Measurements from ENCODE around the gene LMNTD1.
"Not testable (repeated sequence)": the region's sequence is repeated elsewhere in the genome, so short reads cannot be mapped to it uniquely, and the experiment has no call there.

The LMNTD1 gene

GRCh38 chr12:25433581-25434325 lies 119.3 kb downstream of the LMNTD1 start:
- DNase-seq: no peak

GRCh38 chr12:25433024-25433423 lies 120.1 kb downstream of the LMNTD1 start:
- no peak for DNase-seq

GRCh38 chr12:25427337-25428249 lies 125.5 kb downstream of the LMNTD1 start:
- DNase-seq: no peak

- not testable (repeated sequence) for DNase-seq
Measured at GRCh38 chr12:25426821-25427220, 126.3 kb downstream of the LMNTD1 start.
